ENCODE measurements around the gene POLR3B. TPM values are rescaled to one million over a fixed set of nuclear protein-coding genes. Genes with fewer than 3 reads are reported as not detected.
"Not testable (repeated sequence)": the region's sequence is repeated elsewhere in the genome, so short reads cannot be mapped to it uniquely, and the experiment has no call there.

The POLR3B gene
- total and polyA plus RNA-seq, 4 donors = 5.4 to 12.2 (median 7.0) TPM

GRCh38 chr12:106311139-106311538 lies 46.4 kb upstream of the POLR3B start:
- WGBS = 76% methylated on average over 8 of the region's 8 CpGs
- DNase-seq (ENCODE audit: low spot score) = no peak
- no peak overlapping the region for H3K27ac ChIP-seq (ENCODE audit: low read depth in 1 of 2, low read length in 2 of 2)
- TF ChIP-seq TAF1 (conservative IDR thresholded peaks at IDR 0.05) = no peak
- TF ChIP-seq, protein P1, sequence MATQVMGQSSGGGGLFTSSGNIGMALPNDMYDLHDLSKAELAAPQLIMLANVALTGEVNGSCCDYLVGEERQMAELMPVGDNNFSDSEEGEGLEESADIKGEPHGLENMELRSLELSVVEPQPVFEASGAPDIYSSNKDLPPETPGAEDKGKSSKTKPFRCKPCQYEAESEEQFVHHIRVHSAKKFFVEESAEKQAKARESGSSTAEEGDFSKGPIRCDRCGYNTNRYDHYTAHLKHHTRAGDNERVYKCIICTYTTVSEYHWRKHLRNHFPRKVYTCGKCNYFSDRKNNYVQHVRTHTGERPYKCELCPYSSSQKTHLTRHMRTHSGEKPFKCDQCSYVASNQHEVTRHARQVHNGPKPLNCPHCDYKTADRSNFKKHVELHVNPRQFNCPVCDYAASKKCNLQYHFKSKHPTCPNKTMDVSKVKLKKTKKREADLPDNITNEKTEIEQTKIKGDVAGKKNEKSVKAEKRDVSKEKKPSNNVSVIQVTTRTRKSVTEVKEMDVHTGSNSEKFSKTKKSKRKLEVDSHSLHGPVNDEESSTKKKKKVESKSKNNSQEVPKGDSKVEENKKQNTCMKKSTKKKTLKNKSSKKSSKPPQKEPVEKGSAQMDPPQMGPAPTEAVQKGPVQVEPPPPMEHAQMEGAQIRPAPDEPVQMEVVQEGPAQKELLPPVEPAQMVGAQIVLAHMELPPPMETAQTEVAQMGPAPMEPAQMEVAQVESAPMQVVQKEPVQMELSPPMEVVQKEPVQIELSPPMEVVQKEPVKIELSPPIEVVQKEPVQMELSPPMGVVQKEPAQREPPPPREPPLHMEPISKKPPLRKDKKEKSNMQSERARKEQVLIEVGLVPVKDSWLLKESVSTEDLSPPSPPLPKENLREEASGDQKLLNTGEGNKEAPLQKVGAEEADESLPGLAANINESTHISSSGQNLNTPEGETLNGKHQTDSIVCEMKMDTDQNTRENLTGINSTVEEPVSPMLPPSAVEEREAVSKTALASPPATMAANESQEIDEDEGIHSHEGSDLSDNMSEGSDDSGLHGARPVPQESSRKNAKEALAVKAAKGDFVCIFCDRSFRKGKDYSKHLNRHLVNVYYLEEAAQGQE (IDR thresholded peaks at IDR 0.05) = no peak
- TF ChIP-seq, protein P2, sequence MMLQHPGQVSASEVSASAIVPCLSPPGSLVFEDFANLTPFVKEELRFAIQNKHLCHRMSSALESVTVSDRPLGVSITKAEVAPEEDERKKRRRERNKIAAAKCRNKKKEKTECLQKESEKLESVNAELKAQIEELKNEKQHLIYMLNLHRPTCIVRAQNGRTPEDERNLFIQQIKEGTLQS (IDR thresholded peaks at IDR 0.05) = no peak
- no peak for TF ChIP-seq JUND (IDR thresholded peaks at IDR 0.05)
- no peak for TF ChIP-seq HNF4G (IDR thresholded peaks at IDR 0.05)
- no peak for TF ChIP-seq FOXA1 (IDR thresholded peaks at IDR 0.05)
- TF ChIP-seq FOXA2 (IDR thresholded peaks at IDR 0.05) = no peak
- TF ChIP-seq SP1 (IDR thresholded peaks at IDR 0.05) = no peak
- no peak for TF ChIP-seq GABPA (IDR thresholded peaks at IDR 0.05 in 1 of 2, conservative IDR thresholded peaks at IDR 0.05 in 1 of 2)
- H3K36me3 ChIP-seq (ENCODE audit: control insufficient read depth in 4 of 4, insufficient read depth in 3 of 4, low read depth in 1 of 4, low read length in 3 of 4) = peaks cover 3 to 8% (median 7%) of the 10 kb centered on the region in 4 donors
- no peak overlapping the region for H3K9ac ChIP-seq (ENCODE audit: low read depth in 1 of 2, low read length in 2 of 2)
- no peaks in the 10 kb centered on the region for H3K9me3 ChIP-seq (ENCODE audit: control insufficient read depth in 4 of 4, low read length in 3 of 4)
- no peaks in the 10 kb centered on the region for H3K27me3 ChIP-seq (ENCODE audit: control insufficient read depth in 4 of 4, insufficient read depth in 4 of 4, low read length in 3 of 4)
- no peaks in the 10 kb centered on the region for H3K4me1 ChIP-seq (ENCODE audit: control insufficient read depth in 4 of 4, insufficient read depth in 4 of 4, low read length in 3 of 4)
- no peak overlapping the region for H3K4me3 ChIP-seq (ENCODE audit: low read depth in 1 of 3, low read length in 3 of 3)

- DNase-seq (ENCODE audit: low spot score); H3K4me3 ChIP-seq (ENCODE audit: low read depth in 1 of 3, low read length in 3 of 3); H3K4me1 ChIP-seq (ENCODE audit: control insufficient read depth in 4 of 4, insufficient read depth in 4 of 4, low read length in 3 of 4); H3K27ac ChIP-seq (ENCODE audit: low read depth in 1 of 2, low read length in 2 of 2); H3K9me3 ChIP-seq (ENCODE audit: control insufficient read depth in 4 of 4, low read length in 3 of 4); H3K9ac ChIP-seq (ENCODE audit: low read depth in 1 of 2, low read length in 2 of 2); H3K27me3 ChIP-seq (ENCODE audit: control insufficient read depth in 4 of 4, insufficient read depth in 4 of 4, low read length in 3 of 4): not testable (repeated sequence)
- peaks cover 3 to 12% (median 8%) of the 10 kb centered on the region in 4 donors for H3K36me3 ChIP-seq (ENCODE audit: control insufficient read depth in 4 of 4, insufficient read depth in 3 of 4, low read depth in 1 of 4, low read length in 3 of 4)
- WGBS = 70% methylated on average over 4 of the region's 4 CpGs
Measured at GRCh38 chr12:106313413-106313812, 44.1 kb upstream of the POLR3B start.

GRCh38 chr12:106315523-106315922 lies 42.0 kb upstream of the POLR3B start:
- no peak overlapping the region for H3K27ac ChIP-seq (ENCODE audit: low read depth in 1 of 2, low read length in 2 of 2)
- no peak overlapping the region for H3K9ac ChIP-seq (ENCODE audit: low read depth in 1 of 2, low read length in 2 of 2)
- TF ChIP-seq GABPA (IDR thresholded peaks at IDR 0.05 in 1 of 2, conservative IDR thresholded peaks at IDR 0.05 in 1 of 2) (no peak), FOXA1 (IDR thresholded peaks at IDR 0.05) (no peak), SP1 (IDR thresholded peaks at IDR 0.05) (no peak), JUND (IDR thresholded peaks at IDR 0.05) (no peak), TAF1 (conservative IDR thresholded peaks at IDR 0.05) (no peak), FOXA2 (IDR thresholded peaks at IDR 0.05) (no peak), NR2F2 (IDR thresholded peaks at IDR 0.05) (no peak), EGR1 (IDR thresholded peaks at IDR 0.05; ENCODE audit: low read depth in 2 of 2) (no peak), YY1 (IDR thresholded peaks at IDR 0.05) (no peak), RAD21 (IDR thresholded peaks at IDR 0.05) (no peak), HNF4A (conservative IDR thresholded peaks at IDR 0.05) (no peak), MAX (IDR thresholded peaks at IDR 0.05) (no peak)
- TF ChIP-seq, protein P2 (IDR thresholded peaks at IDR 0.05) = no peak
- TF ChIP-seq, protein P1 (IDR thresholded peaks at IDR 0.05) = no peak
- TF ChIP-seq, protein P3, sequence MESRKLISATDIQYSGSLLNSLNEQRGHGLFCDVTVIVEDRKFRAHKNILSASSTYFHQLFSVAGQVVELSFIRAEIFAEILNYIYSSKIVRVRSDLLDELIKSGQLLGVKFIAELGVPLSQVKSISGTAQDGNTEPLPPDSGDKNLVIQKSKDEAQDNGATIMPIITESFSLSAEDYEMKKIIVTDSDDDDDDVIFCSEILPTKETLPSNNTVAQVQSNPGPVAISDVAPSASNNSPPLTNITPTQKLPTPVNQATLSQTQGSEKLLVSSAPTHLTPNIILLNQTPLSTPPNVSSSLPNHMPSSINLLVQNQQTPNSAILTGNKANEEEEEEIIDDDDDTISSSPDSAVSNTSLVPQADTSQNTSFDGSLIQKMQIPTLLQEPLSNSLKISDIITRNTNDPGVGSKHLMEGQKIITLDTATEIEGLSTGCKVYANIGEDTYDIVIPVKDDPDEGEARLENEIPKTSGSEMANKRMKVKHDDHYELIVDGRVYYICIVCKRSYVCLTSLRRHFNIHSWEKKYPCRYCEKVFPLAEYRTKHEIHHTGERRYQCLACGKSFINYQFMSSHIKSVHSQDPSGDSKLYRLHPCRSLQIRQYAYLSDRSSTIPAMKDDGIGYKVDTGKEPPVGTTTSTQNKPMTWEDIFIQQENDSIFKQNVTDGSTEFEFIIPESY (IDR thresholded peaks at IDR 0.05) = no peak
- no peak for DNase-seq (ENCODE audit: low spot score)
- WGBS = 91% methylated on average over 4 of the region's 4 CpGs
- no peak overlapping the region for H3K4me3 ChIP-seq (ENCODE audit: low read depth in 1 of 3, low read length in 3 of 3)
- H3K4me1 ChIP-seq (ENCODE audit: control insufficient read depth in 4 of 4, insufficient read depth in 4 of 4, low read length in 3 of 4) = peaks cover 0 to 5% (median 0%) of the 10 kb centered on the region in 4 donors
- no peaks in the 10 kb centered on the region for H3K27me3 ChIP-seq (ENCODE audit: control insufficient read depth in 4 of 4, insufficient read depth in 4 of 4, low read length in 3 of 4)
- H3K9me3 ChIP-seq (ENCODE audit: control insufficient read depth in 4 of 4, low read length in 3 of 4) = no peaks in the 10 kb centered on the region
- H3K36me3 ChIP-seq (ENCODE audit: control insufficient read depth in 4 of 4, insufficient read depth in 3 of 4, low read depth in 1 of 4, low read length in 3 of 4) = peaks cover 4 to 16% (median 13%) of the 10 kb centered on the region in 4 donors

Data from liver (tissue), 9 donors.